ENCODE data around the gene MYCN.

DNA sequence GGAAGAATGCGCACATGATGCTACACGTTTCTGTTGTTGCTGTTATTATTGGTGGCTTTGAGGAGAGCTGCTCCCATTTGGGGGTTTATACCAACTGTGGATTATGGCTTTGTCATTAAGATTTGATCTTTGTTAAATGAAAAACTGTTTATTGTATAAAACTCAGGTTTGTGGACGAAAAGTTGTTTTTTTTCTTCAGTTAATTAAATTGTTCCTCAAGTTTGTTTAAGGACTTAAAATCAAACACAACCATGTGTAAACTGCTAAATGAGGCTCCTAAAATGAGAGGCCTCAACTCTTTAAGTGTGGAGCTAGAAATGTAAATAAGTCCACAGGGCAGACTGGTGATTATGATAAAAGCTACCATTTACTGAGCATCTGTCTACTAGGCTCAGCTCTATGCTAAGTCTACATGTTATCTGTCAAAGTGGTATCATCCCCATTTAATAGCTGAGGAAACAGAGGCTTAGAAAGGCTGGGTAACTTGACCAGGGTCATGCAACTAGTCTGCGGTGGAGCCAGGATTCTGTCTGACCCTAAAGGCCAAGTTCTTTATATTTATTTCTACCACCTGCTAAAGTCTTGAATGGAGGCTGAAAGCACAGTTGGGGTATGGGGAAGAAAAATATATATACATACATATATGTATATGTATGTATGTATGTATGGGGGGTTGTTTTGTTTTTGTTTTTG, 4.1 kb downstream of the MYCN start:
- TF ChIP-seq TOPORS (CRISPR knock-in tag; IDR thresholded peaks at IDR 0.05), result no peak
- TF ChIP-seq ZNF282 (IDR thresholded peaks at IDR 0.05; ENCODE audit: partially characterized antibody), result no peak
- TF ChIP-seq DZIP1 (CRISPR knock-in tag; IDR thresholded peaks at IDR 0.05), result no peak
- TF ChIP-seq MAFK (conservative IDR thresholded peaks at IDR 0.05 in 1 of 2, IDR thresholded peaks at IDR 0.05 in 1 of 2; ENCODE audit: low read length in 2 of 2), result no peak
- no peak for TF ChIP-seq HMG20B (CRISPR knock-in tag; conservative IDR thresholded peaks at IDR 0.05)

Measured in HepG2 (cell line).